Activated CD8-positive, alpha-beta memory T cell treated with anti-CD3 and anti-CD28 coated beads for 4 hours (primary cell): Measurements from ENCODE around the gene IVL.

Source experiments
- DNase-seq, 2 donors: peaks; one replicate each; pipeline ENCODE4 v3.0.0-alpha.2; 2020; ENCODE audit warnings: low read depth in 2 of 2

Gene IVL

GRCh38 chr1:152951711-152952110 is 43.4 kb downstream of the IVL start:
- no peak for DNase-seq

DNA sequence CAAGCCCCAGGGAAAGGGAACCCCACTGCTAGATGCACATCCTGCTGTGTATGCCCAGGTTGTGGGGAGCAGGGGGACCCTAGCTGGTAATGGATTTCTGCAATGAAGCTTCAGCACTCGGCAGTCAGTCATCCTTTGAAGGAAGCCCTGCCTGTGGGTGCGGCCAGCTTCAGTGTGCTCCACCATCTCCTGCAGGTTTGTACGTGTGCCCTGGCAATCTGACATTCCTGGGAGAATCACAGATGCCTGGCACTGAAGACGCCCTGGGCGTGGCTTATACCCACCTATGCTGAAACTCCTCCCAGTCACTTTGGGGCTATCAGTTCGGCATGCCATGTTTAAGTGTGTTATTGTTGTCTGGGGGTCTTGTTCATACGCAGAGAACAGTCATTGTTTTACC is 45.4 kb downstream of the IVL start:
- DNase-seq: no peak

- DNase-seq: no peak
Observed at GRCh38 chr1:152954436-152954835, 46.1 kb downstream of the IVL start.

DNA sequence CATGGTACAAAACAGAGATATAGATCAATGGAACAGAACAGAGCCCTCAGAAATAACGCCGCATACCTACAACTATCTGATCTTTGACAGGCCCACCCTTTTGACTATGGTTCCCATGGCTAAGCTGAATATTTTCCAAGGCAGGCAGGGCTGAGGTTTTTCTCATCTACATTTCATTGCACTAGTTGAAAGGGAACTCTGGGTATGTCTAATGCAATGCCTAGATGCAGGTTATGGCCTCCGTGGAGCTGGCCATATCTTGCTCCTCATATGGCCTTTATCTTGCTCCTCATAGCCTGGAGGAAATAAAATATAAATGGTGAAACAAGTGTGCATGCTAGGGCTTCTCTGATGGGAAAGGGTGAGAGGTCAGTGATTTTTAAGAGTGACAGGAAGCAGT is 49.2 kb downstream of the IVL start:
- no peak for DNase-seq

DNA sequence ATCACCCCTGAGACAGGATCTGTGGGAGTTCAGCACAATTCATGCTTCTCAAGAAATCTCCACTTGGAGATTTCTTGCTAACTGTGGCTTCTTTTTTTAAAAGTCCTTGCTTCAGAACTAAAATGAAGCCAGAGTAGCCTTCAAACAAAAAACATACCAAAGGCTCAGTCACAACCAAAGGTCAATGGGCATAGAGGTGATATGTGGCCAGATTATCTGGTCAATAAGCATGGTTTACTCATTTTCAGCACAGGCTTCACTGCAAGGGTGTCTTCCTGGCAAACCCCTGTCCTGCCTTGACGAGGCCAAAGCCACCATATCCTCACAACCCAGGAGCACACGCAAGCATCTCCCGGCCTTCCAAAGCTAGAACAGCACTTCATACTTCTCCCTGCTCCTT is 50.9 kb downstream of the IVL start:
- DNase-seq: no peak

GRCh38 chr1:152959801-152960451 is 51.6 kb downstream of the IVL start:
- DNase-seq: no peak

- no peak for DNase-seq
Observed at GRCh38 chr1:152960452-152961044, 52.2 kb downstream of the IVL start.
